Putamen (tissue), 1 donor: Measurements from ENCODE around the gene FRMPD3.

ENCODE experiments used
- DNase-seq: peaks from one replicate; pipeline ENCODE4 v3.0.0-alpha.2; 2016; ENCODE audit warnings: low spot score

FRMPD3 gene

GRCh38 chrX:107480272-107480671 is 30.8 kb downstream of the FRMPD3 start:
- no peak for DNase-seq

GRCh38 chrX:107482046-107482445 is 32.6 kb downstream of the FRMPD3 start:
- DNase-seq: no peak

- no peak for DNase-seq
Measured at GRCh38 chrX:107484002-107484726, 34.7 kb downstream of the FRMPD3 start.

GRCh38 chrX:107485013-107485412 is 35.6 kb downstream of the FRMPD3 start:
- DNase-seq: no peak

GRCh38 chrX:107493141-107493540 is 43.7 kb downstream of the FRMPD3 start:
- no peak for DNase-seq

- no peak for DNase-seq
Measured at GRCh38 chrX:107496786-107497185, 47.3 kb downstream of the FRMPD3 start.
